ENCODE measurements around the gene ELOVL5. TPM values are rescaled to one million over a fixed set of nuclear protein-coding genes. Genes with fewer than 3 reads are reported as not detected.
"Not testable (repeated sequence)": the region's sequence is repeated elsewhere in the genome, so short reads cannot be mapped to it uniquely, and the experiment has no call there.

ELOVL5 gene
- total RNA-seq, 2 donors from 2014 or later = 84.6 to 134 TPM

GRCh38 chr6:53363341-53364079 lies 14.8 kb upstream of the ELOVL5 start:
- H3K36me3 Mint-ChIP-seq = peaks cover 8 to 37% of the 10 kb centered on the region in 2 donors
- DNase-seq (ENCODE audit: low spot score in 2 of 2) (no peak), ATAC-seq (no peak)
- H3K9me3 Mint-ChIP-seq = peaks cover 0 to 23% of the 10 kb centered on the region in 2 donors
- H3K27ac Mint-ChIP-seq = no peak overlapping the region

GRCh38 chr6:53361549-53362031 lies 12.8 kb upstream of the ELOVL5 start:
- Mint-ChIP-seq H3K36me3 (peaks cover 1 to 23% of the 10 kb centered on the region in 2 donors), H3K27ac (peak overlapping the region; percentile 56 to 98), H3K9me3 (peaks cover 0 to 11% of the 10 kb centered on the region in 2 donors)
- peak; percentile 50 to 65 for ATAC-seq
- peak in 1 of 2 donors; percentile 57 for DNase-seq (ENCODE audit: low spot score in 2 of 2)

GRCh38 chr6:53360093-53360912 lies 11.6 kb upstream of the ELOVL5 start:
- no peak for ATAC-seq
- peaks cover 0 to 9% of the 10 kb centered on the region in 2 donors for H3K9me3 Mint-ChIP-seq
- peak overlapping the region; percentile 89 to 98 for H3K27ac Mint-ChIP-seq
- no peak for DNase-seq (ENCODE audit: low spot score in 2 of 2)
- peaks cover 0 to 20% of the 10 kb centered on the region in 2 donors for H3K36me3 Mint-ChIP-seq

- Mint-ChIP-seq H3K27ac (peak overlapping the region; percentile 89 to 98), H3K36me3 (peaks cover 0 to 20% of the 10 kb centered on the region in 2 donors), H3K9me3 (peaks cover 0 to 4% of the 10 kb centered on the region in 2 donors)
- ATAC-seq = peak; percentile 2 to 6
- DNase-seq (ENCODE audit: low spot score in 2 of 2) = no peak
These were observed 11.0 kb upstream of the ELOVL5 start for GRCh38 chr6:53359843-53360092.

- Mint-ChIP-seq H3K27ac (peak overlapping the region; percentile 89 to 98), H3K36me3 (peaks cover 0 to 20% of the 10 kb centered on the region in 2 donors), H3K9me3 (peaks cover 0 to 4% of the 10 kb centered on the region in 2 donors)
- DNase-seq (ENCODE audit: low spot score in 2 of 2) = peak; percentile 92 to 94
- peak; percentile 92 to 93 for ATAC-seq
These were observed 10.5 kb upstream of the ELOVL5 start for GRCh38 chr6:53359095-53359842.

- Mint-ChIP-seq H3K27ac (peak overlapping the region; percentile 89 to 94), H3K9me3 (peaks cover 0 to 4% of the 10 kb centered on the region in 2 donors), H3K36me3 (peaks cover 0 to 20% of the 10 kb centered on the region in 2 donors)
- ATAC-seq = peak in 1 of 2 donors; percentile 1
- no peak for DNase-seq (ENCODE audit: low spot score in 2 of 2)
These were observed 9.8 kb upstream of the ELOVL5 start for GRCh38 chr6:53358440-53359094.

- Mint-ChIP-seq H3K27ac (peak overlapping the region; percentile 34 to 89), H3K36me3 (peaks cover 0 to 20% of the 10 kb centered on the region in 2 donors), H3K9me3 (peaks cover 0 to 4% of the 10 kb centered on the region in 2 donors)
- ATAC-seq = no peak
- DNase-seq (ENCODE audit: low spot score in 2 of 2) = no peak
These were observed 9.0 kb upstream of the ELOVL5 start for GRCh38 chr6:53357576-53358360.

- DNase-seq (ENCODE audit: low spot score in 2 of 2) (no peak), ATAC-seq (no peak)
- Mint-ChIP-seq H3K27ac (no peak overlapping the region), H3K9me3 (no peaks in the 10 kb centered on the region), H3K36me3 (no peaks in the 10 kb centered on the region)
These were observed 4.9 kb upstream of the ELOVL5 start for GRCh38 chr6:53353624-53354023.

GRCh38 chr6:53352360-53352759 lies 3.6 kb upstream of the ELOVL5 start:
- Mint-ChIP-seq H3K36me3 (peaks cover 0 to 6% of the 10 kb centered on the region in 2 donors), H3K27ac (no peak overlapping the region), H3K9me3 (no peaks in the 10 kb centered on the region)
- DNase-seq (ENCODE audit: low spot score in 2 of 2) (no peak), ATAC-seq (no peak)

- Mint-ChIP-seq H3K9me3 (no peaks in the 10 kb centered on the region), H3K27ac (peak overlapping the region; percentile 90 to 92), H3K36me3 (peaks cover 21 to 26% of the 10 kb centered on the region in 2 donors)
- ATAC-seq = no peak
- DNase-seq (ENCODE audit: low spot score in 2 of 2) = no peak
These were observed 501 bp upstream of the ELOVL5 start for GRCh38 chr6:53349209-53349693.

- peak; percentile 32 to 38 for ATAC-seq
- H3K36me3 Mint-ChIP-seq = peaks cover 27 to 37% of the 10 kb centered on the region in 2 donors
- peak; percentile 54 to 61 for DNase-seq (ENCODE audit: low spot score in 2 of 2)
- no peaks in the 10 kb centered on the region for H3K9me3 Mint-ChIP-seq
- peak overlapping the region; percentile 90 to 95 for H3K27ac Mint-ChIP-seq
These were observed 804 bp downstream of the ELOVL5 start for GRCh38 chr6:53347921-53348370.

- DNase-seq (ENCODE audit: low spot score in 2 of 2) (no peak), ATAC-seq (peak in 1 of 2 donors; percentile 11)
- Mint-ChIP-seq H3K9me3 (no peaks in the 10 kb centered on the region), H3K27ac (peak overlapping the region; percentile 90 to 95), H3K36me3 (peaks cover 27 to 37% of the 10 kb centered on the region in 2 donors)
These were observed 1.4 kb downstream of the ELOVL5 start for GRCh38 chr6:53347250-53347920.

- Mint-ChIP-seq H3K36me3 (peaks cover 34 to 37% of the 10 kb centered on the region in 2 donors), H3K27ac (peak overlapping the region; percentile 90 to 95)
- not testable (repeated sequence) for DNase-seq (ENCODE audit: low spot score in 2 of 2); ATAC-seq; H3K9me3 Mint-ChIP-seq
These were observed 2.7 kb downstream of the ELOVL5 start for GRCh38 chr6:53346049-53346448.

GRCh38 chr6:53344969-53345368 lies 3.8 kb downstream of the ELOVL5 start:
- no peak for DNase-seq (ENCODE audit: low spot score in 2 of 2)
- Mint-ChIP-seq H3K36me3 (peaks cover 34 to 37% of the 10 kb centered on the region in 2 donors), H3K27ac (peak overlapping the region; percentile 4 to 18), H3K9me3 (no peaks in the 10 kb centered on the region)
- ATAC-seq = no peak

GRCh38 chr6:53343092-53343491 lies 5.7 kb downstream of the ELOVL5 start:
- ATAC-seq (no peak), DNase-seq (ENCODE audit: low spot score in 2 of 2) (no peak)
- Mint-ChIP-seq H3K9me3 (no peaks in the 10 kb centered on the region), H3K27ac (peak overlapping the region in 1 of 2 donors; percentile 52), H3K36me3 (peaks cover 33 to 37% of the 10 kb centered on the region in 2 donors)

Data from activated naive CD4-positive, alpha-beta T cell treated with anti-CD3 and anti-CD28 coated beads, Interleukin-2, amount 50 U/mL, for 72 hours (primary cell).